Cardiac septum (tissue), 1 donor: ENCODE data around the gene MEN1. TPM values are rescaled to one million over a fixed set of nuclear protein-coding genes. Genes with fewer than 3 reads are reported as not detected.
A peak's percentile ranks its signal among the peaks of the same experiment; 100 is the strongest.

ENCODE experiments used
- DNase-seq: peaks from one replicate; pipeline ENCODE4 v3.0.0-alpha.2; 2020; ENCODE audit warnings: low spot score
- intact Hi-C: fragments of 100-400 bp; cut with DNase I; formaldehyde crosslinking; loops from one replicate; pipeline ENCODE4 v1.14.0; 2022
- total RNA-seq: library from RNA; stranded (reverse); fragmentation: NEBNext Ultra II Directional; extraction: Animal tissue kit (Norgen Biotek cat#: 25700); gene quantifications from one replicate; pipeline ENCODE4 v1.2.1, GENCODE V29; 2021
- donor health status: DM: no; HTN: no; CAD: no.

The MEN1 gene
- total RNA-seq, 1 donor from 2014 or later, result 8.6 TPM

DNA sequence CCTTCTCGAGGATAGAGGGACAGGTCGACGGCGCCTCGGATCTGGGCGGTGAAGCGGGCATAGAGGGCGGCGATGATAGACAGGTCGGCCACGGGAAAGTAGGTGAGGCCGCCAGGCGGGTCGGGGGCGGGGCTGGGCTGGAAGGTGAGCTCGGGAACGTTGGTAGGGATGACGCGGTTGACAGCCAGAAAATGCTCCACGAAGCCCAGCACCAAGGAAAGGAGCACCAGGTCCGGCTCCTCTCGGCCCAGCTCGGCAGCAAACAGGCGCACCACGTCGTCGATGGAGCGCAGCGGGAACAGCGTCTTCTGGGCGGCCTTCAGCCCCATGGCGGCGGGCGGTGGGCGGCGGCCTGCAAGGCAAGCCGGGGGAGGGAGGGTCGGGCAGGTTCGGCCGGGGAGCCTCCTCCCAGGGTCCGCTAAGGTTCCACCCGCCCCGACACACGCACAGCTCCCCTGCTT, 540 bp downstream of the MEN1 start:
- no peak for DNase-seq
- intact Hi-C loops, result no loop called here

DNA sequence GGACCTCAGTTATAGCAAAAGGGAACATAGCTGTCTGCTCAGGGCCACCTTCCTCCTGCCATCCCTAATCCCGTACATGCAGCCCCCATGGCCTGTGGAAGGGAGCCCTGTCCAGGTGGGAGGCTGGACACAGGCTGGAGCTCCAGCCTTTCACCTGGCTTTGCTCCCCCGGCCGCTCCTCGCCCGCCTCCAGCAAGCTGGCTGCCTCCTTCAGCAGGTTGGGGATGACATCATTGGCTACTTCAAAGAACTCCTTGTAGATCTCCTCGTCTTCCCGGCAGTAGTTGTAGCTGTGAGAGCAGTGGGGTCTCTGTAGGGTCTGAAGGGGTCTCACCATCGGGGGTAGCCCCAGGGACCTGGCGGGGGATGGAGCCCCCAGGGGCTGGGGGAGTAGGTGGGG, 4.9 kb downstream of the MEN1 start:
- intact Hi-C loops, result no loop called here
- DNase-seq, result no peak

DNA sequence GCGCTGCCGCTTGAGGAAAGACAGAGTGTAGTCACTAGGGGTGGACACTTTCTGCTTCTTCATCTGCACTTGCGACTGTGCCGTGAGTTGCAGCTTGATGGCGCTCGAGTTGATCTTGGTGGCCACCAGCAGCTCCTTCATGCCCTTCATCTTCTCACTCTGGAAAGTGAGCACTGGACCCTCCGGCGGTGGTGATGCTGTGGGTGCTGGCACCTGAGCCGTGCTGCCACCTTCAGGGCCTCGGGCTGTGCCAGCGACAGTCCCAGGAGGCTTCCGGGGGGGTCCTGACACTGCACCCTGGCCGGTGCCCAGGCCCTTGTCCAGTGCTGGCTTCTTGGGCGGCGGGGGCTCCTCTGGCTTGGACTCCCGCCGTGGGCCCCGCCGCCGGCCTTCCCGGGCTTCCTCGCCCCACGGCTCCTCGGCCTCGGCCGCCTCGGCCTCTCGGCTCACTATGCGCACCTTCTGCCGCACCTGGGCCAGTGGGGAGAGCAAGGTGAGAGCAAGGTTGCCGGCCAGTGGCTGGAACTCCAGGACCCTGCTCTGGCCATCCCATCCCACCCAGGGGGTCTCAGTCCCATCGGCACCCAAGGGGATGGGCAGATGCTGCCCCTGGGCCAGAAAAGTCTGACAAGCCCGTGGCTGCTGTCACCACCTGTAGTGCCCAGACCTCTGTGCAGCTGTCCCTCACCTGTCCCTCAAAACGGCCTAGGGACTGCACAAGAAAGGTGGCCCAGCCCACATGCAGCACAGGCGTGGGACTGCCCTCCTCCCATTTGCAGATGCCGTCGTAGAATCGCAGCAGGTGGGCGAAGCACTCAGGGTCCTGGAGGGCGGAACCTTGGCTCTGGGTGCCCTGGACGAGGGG, 5.8 kb downstream of the MEN1 start:
- DNase-seq, result no peak
- intact Hi-C loops, result no loop called here

- intact Hi-C loops, result no loop called here
Observed at GRCh38 chr11:64803846-64804345, 6.5 kb downstream of the MEN1 start.

DNA sequence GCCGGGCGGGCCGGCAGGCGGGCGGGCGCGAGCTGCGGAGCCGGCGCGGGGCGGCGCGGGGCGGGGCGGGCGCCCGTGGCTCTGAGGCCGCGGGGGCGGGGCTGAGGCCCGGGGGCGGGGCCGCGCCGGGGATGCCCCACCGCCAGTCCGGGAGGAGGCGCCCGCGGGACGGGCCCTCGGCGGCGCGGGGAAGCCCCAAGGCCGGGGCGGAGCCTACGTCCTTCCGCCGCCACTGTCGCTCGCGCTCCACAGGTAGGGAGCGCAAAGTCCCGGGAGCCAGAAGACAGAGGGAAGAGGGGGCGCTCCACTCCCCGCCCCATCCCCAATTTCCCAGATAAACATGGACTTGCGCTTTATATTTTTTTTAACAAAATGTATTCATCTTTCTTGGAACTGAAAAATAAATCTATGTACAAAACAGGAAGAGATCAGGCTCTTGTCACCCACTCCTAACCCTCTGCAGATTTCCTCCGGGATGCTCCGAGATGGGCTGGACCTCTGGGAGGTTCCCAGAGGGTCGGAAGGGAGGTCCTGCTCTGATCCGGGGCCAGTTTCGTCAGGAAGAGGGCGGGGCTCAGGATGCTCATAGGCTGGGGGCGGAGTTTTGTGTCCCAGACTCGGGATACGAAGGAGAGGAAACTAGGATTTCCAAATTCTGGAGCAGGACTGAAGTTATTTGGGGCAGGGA, 7.0 kb downstream of the MEN1 start, which contains the start of gene MAP4K2:
Gene MAP4K2, minus strand, starts transcription at position 57 of the 688 bp plus-strand sequence. CDS start 65 bp downstream, outside the sequence.
- peak; percentile 95 for DNase-seq
- intact Hi-C loops, result no loop called here

More at GRCh38 chr11:64803846-64804345, 6.5 kb downstream of the MEN1 start:
- DNase-seq, result no peak

- no peak for DNase-seq
- intact Hi-C loops, result no loop called here
Observed at GRCh38 chr11:64802370-64803157, 7.8 kb downstream of the MEN1 start.

DNA sequence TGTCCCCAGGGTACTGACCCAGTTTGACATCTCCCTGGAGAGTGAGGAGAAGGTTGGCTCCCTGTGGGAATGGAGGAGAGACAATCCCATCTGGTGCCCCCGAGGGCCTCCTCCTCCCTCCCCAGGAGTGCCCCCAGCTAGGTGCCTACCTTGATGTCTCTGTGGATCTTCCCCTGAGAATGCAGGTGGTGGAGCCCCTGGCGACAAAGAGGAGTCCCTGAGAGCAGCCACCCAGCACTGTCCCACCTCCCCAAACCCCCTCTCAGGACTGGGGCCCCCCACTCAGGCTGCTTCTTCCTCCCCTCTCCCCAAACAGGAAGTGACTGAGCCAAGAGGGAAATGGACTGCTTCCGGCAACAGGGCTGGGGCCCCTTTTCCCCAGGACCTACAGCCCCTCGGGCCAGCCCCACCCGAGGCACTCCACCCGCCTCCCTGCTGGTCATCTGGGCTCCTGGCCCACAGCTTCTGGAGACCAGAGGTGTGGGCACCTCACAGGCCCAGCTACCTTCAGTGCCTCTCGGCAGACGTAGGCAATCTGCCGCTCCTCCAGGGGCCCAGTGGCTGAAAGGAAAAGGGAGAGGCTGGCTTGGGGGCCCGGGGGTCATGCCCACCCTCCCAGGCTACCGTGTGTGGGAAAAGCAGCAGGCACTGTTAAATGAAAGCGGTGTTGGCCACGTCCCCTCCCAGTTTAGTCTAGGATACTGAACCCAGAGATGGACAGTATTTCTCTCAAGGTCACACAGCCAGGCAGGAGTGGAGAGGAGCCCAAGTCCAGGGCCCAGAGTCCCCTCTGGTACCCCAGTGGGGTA, 8.6 kb downstream of the MEN1 start:
- intact Hi-C loops, result no loop called here
- DNase-seq, result no peak

DNA sequence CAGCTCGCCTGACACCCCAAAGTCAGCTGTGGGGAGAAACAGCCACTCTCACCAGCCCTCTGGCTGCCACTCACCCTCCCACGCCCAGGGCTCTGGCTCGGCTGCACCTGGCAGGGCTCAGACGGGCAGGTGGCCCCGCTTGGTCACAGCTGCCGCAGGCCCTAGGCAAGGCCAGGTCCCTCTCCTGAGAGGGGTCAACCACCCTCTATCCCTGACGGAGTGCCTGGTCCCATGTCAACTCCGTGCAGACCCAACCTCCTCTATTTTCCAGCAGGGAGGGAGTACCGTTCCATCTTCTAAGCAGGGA, 9.2 kb downstream of the MEN1 start:
- no peak for DNase-seq
- intact Hi-C loops, result no loop called here

- no peak for DNase-seq
- intact Hi-C loops, result no loop called here
Observed at GRCh38 chr11:64800303-64801157, 9.8 kb downstream of the MEN1 start.

DNA sequence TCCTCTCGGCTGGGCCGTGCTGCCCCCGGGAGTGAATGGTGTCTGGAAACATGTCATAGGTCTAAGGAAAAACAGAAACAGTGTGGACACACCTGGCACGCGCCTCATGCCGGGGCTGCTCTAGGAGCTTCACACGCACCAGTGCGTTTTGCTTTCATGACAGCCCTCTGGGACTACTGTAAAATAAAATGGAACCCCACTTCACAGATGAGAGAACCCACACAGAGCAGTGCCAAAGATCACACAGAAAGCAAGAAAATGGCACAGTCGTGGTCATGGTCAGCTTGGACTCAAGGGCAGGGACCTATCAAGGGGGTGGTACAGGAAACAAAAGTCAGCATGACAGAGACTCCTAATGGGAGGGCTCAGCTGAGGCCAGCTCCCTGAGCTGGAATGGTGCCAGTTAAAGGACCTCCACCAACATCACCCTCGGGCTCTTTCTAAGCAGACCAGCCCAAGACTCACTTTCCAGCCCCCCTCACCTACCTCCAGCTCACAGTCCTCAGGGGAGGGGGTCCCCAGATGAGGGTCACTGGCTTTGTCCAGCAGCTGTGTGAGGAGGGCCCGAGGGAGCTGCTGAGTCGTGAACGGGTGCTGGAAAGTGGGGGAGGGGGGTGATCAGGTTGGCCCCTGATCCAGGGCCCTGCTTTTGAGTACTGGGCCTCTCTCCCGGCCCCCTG, 10.6 kb downstream of the MEN1 start:
- DNase-seq, result no peak
- intact Hi-C loops, result no loop called here

- intact Hi-C loops, result no loop called here
- no peak for DNase-seq
Observed at GRCh38 chr11:64799256-64799622, 11.1 kb downstream of the MEN1 start.

GRCh38 chr11:64796757-64797541, 13.4 kb downstream of the MEN1 start:
- DNase-seq, result no peak
- intact Hi-C loops, result no loop called here

GRCh38 chr11:64796047-64796756, 14.1 kb downstream of the MEN1 start:
- DNase-seq, result no peak
- intact Hi-C loops, result no loop called here

GRCh38 chr11:64794526-64794925, 15.8 kb downstream of the MEN1 start:
- intact Hi-C loops, result no loop called here
- peak; percentile 15 for DNase-seq

- intact Hi-C loops, result no loop called here
- peak; percentile 72 for DNase-seq
Observed at GRCh38 chr11:64793271-64794160, 16.8 kb downstream of the MEN1 start.
